Breast epithelium (tissue), 4 donors: ENCODE data around the gene ARHGAP44. TPM values are rescaled to one million over a fixed set of nuclear protein-coding genes. Genes with fewer than 3 reads are reported as not detected.
A peak's percentile ranks its signal among the peaks of the same experiment; 100 is the strongest.

Experiments
- DNase-seq, 2 donors: peaks; one replicate each; pipeline ENCODE4 v3.0.0-alpha.2; 2019; ENCODE audit warnings: low spot score in 2 of 2
- H3K27ac ChIP-seq, 2 donors: fragments of 200-600 bp; sonication (generic) in 1 of 2; one replicate each; pipeline ENCODE4 v1.5.1; 2016 to 2019; ENCODE audit warnings: mild to moderate bottlenecking in 1 of 2
- H3K27me3 ChIP-seq, 2 donors: fragments of 200-600 bp; sonication (generic) in 1 of 2; one replicate each; pipeline versions ENCODE4 v1.5.1 to v1.6.0; 2017 to 2019; ENCODE audit warnings: control low read depth in 1 of 2, mild to moderate bottlenecking in 1 of 2
- H3K36me3 ChIP-seq: fragments of 200-600 bp; one replicate; pipeline ENCODE4 v1.5.1; 2019
- H3K4me1 ChIP-seq, 2 donors: fragments of 200-600 bp; sonication (generic); one replicate each; pipeline ENCODE4 v1.5.1; 2016 to 2019; ENCODE audit warnings: control low read depth in 1 of 2
- H3K4me3 ChIP-seq, 3 donors: fragments of 200-600 bp; sonication (generic); 1 replicate in 2 of 3; 2 replicates in 1 of 3; pipeline ENCODE4 v1.5.1; 2016 to 2019; ENCODE audit warnings: mild to moderate bottlenecking in 3 of 3, moderate library complexity in 2 of 3
- H3K9me3 ChIP-seq, 2 donors: fragments of 200-600 bp; sonication (generic) in 1 of 2; one replicate each; pipeline ENCODE4 v1.5.1; 2016 to 2019; ENCODE audit warnings: control low read depth in 1 of 2
- CTCF ChIP-seq, 3 donors: fragments of 450-650 bp; IDR thresholded peaks; one replicate each; pipeline ENCODE4 v1.5.1; 2016 to 2017; ENCODE audit warnings: antibody characterized with exemption in 3 of 3, mild to moderate bottlenecking in 3 of 3, moderate library complexity in 3 of 3
- POLR2A ChIP-seq: fragments of 450-650 bp; IDR thresholded peaks from one replicate; pipeline ENCODE4 v1.6.1; 2016; ENCODE audit warnings: antibody characterized with exemption, mild to moderate bottlenecking, moderate library complexity
- POLR2AphosphoS5 ChIP-seq, 3 donors: sonication (generic); formaldehyde crosslinking; IDR thresholded peaks; one replicate each; pipeline ENCODE4 v1.6.1; 2017; ENCODE audit warnings: antibody characterized with exemption in 3 of 3
- intact Hi-C: fragments of 100-400 bp; cut with DNase I; formaldehyde crosslinking; loops from one replicate; pipeline ENCODE4 v1.15.1; 2023; ENCODE audit warnings: low total_unique reads
- total RNA-seq, 3 donors: library from RNA; depleted of rRNA; stranded (reverse); fragments of >200 nt; gene quantifications; one replicate each; pipeline ENCODE4 v1.1.0, GENCODE V29; 2016

The ARHGAP44 gene
- total RNA-seq, 3 donors from 2014 or later = 2.4 to 13.0 (median 4.9) TPM

GRCh38 chr17:12982224-12982623 lies 192.9 kb downstream of the ARHGAP44 start:
- no peak overlapping the region for H3K27ac ChIP-seq
- no peak overlapping the region for H3K4me3 ChIP-seq
- no peaks in the 10 kb centered on the region for H3K27me3 ChIP-seq
- TF ChIP-seq POLR2A = no peak
- no peak for TF ChIP-seq CTCF (IDR thresholded peaks at IDR 0.05)
- no peak for TF ChIP-seq POLR2AphosphoS5 (IDR thresholded peaks at IDR 0.05)
- no peak for DNase-seq
- intact Hi-C loops = no loop called here
- no peaks in the 10 kb centered on the region for H3K36me3 ChIP-seq
- H3K9me3 ChIP-seq = no peaks in the 10 kb centered on the region
- peaks cover 0 to 3% of the 10 kb centered on the region in 2 donors for H3K4me1 ChIP-seq

- no peaks in the 10 kb centered on the region for H3K36me3 ChIP-seq
- no peak for DNase-seq
- intact Hi-C loops = no loop called here
- TF ChIP-seq POLR2AphosphoS5 (IDR thresholded peaks at IDR 0.05) (peak in 1 of 3 donors; percentile 15), POLR2A (no peak)
- no peaks in the 10 kb centered on the region for H3K27me3 ChIP-seq
- peaks cover 0 to 3% of the 10 kb centered on the region in 2 donors for H3K4me1 ChIP-seq
- peak overlapping the region; percentile 69 to 92 for H3K27ac ChIP-seq
- peak overlapping the region; percentile 18 to 56 (median 28) for H3K4me3 ChIP-seq
- H3K9me3 ChIP-seq = no peaks in the 10 kb centered on the region
Measured at GRCh38 chr17:12983991-12984884, 194.9 kb downstream of the ARHGAP44 start.

GRCh38 chr17:12985431-12986293 lies 196.4 kb downstream of the ARHGAP44 start:
- H3K9me3 ChIP-seq = no peaks in the 10 kb centered on the region
- no peaks in the 10 kb centered on the region for H3K27me3 ChIP-seq
- no peaks in the 10 kb centered on the region for H3K36me3 ChIP-seq
- H3K4me1 ChIP-seq = peaks cover 0 to 3% of the 10 kb centered on the region in 2 donors
- peak overlapping the region in 1 of 2 donors; percentile 20 for H3K27ac ChIP-seq
- intact Hi-C loops = no loop called here
- no peak for DNase-seq
- TF ChIP-seq POLR2A (no peak), CTCF (IDR thresholded peaks at IDR 0.05) (no peak)
- H3K4me3 ChIP-seq = no peak overlapping the region

GRCh38 chr17:12987120-12987519 lies 197.8 kb downstream of the ARHGAP44 start:
- intact Hi-C loops = no loop called here
- Histone ChIP-seq H3K27me3 (no peaks in the 10 kb centered on the region), H3K27ac (no peak overlapping the region), H3K9me3 (no peaks in the 10 kb centered on the region), H3K4me1 (peaks cover 0 to 3% of the 10 kb centered on the region in 2 donors), H3K36me3 (no peaks in the 10 kb centered on the region), H3K4me3 (no peak overlapping the region)
- TF ChIP-seq POLR2AphosphoS5 (IDR thresholded peaks at IDR 0.05) = no peak
- no peak for DNase-seq

- DNase-seq = no peak
- H3K9me3 ChIP-seq = no peaks in the 10 kb centered on the region
- H3K27me3 ChIP-seq = no peaks in the 10 kb centered on the region
- peaks cover 7% of the 10 kb centered on the region for H3K36me3 ChIP-seq
- no peak overlapping the region for H3K27ac ChIP-seq
- no peak for TF ChIP-seq CTCF (IDR thresholded peaks at IDR 0.05)
- TF ChIP-seq POLR2AphosphoS5 (IDR thresholded peaks at IDR 0.05) = no peak
- TF ChIP-seq POLR2A = no peak
- intact Hi-C loops = loop anchor here (10.0 kb wide), 1 partner anchor 1445 kb away; no protein-coding TSS in a partner anchor
- no peaks in the 10 kb centered on the region for H3K4me1 ChIP-seq
- no peak overlapping the region for H3K4me3 ChIP-seq
Measured at GRCh38 chr17:12990041-12990808, 200.9 kb downstream of the ARHGAP44 start.
